GM21528 (cell line): Measurements from ENCODE around the gene SHROOM3.

Source experiments
- ATAC-seq: cut with Tn5 transposase; IDR thresholded peaks from one replicate; pipeline ENCODE4 v1.9.1; 2021; ENCODE audit warnings: mild to moderate bottlenecking, moderate library complexity; ENCODE audit not compliant: unreplicated experiment, low FRiP score

Gene SHROOM3

DNA sequence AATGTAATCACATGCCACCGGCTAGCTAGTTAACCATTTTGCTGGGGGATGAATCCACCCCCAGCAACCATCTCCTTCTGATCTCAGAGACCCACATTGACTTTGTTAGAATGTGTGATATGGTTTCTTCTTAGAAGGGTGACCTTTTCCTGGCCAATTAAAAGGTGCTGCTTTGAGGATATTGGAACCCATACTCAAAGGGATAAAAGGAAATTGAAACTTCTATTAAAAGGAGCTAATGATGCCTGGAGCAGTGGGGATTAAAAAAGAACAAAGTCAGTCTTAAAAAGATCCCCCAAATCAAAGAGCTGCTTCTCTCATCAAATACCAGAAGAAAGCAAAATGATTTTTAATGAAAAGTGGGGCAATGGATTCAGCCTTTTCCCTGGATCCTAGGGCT, 214.1 kb downstream of the SHROOM3 start:
- ATAC-seq = no peak

DNA sequence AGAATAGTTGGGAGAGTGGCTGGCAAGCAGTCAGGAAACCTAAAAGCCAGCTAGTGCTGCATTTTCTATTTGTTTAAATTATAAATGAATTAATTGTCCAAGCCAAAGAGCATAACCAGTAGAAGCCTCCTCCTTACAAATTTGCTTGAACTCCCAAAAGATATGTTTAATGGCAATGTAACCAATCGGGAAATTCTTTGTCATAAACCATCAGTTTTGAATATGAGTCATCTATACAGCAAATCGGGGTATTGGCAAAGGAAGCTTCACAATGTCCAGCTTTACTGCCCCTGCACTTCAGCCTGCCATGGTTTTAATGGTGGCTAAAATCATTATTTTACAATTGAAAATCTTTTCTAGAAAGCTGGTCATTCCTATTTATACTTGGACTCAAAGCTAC, 216.6 kb downstream of the SHROOM3 start:
- ATAC-seq = no peak

DNA sequence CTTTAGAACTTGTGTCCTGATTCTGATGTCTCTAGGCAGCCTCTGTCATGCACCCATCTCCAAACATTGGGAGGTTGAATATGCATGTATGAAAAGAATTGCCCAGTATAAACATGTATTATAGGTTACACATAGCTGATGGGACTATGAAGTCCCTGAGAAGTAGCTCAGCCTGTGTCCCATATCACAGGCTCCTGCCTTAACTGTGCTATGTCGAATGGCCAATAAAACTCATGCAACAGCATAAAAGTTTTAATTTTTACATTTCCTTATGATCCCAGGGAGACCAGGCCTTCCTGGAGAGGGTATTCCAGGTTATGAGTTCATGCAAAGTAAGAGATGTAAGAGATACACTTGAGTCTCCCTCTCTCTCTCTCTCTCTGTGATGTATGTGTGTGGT, 217.4 kb downstream of the SHROOM3 start:
- no peak for ATAC-seq

DNA sequence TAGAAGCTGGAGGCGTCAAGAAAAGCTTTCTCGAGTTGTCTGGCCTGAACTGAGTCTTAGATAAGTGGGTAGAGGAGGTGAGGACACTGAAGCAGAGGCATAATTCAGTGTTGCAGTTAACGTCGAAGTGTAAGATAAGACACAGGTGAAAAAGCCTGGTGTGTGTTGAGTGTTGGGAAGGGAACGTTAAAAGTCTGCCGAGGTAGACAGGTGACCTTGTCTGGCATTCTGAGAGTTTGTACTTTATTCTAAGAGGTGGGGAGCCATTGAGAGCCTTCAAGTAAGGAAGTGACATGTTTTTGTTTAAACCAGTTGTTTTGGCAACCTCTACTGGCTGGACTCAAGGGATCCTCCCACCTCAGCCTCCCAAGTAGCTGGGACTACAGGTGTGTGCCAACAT, 219.1 kb downstream of the SHROOM3 start:
- ATAC-seq = no peak

DNA sequence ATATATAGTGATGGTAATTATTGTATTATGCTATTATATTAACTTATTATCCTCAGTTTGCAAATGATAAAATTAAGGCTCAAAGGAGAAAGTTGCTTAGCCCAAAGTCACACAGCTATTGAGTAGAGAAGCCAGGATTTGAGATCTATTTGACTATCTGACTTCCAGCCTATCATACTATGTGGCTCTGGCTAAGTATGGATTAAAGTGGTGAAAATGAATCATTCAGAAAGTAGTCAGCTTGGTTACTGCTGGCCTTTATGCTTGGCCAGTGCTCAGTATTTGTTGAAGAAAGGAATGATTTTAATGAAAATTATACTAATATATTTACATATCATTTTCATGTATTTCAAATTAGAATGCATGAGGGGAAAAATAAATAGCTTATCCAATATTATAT, 219.8 kb downstream of the SHROOM3 start:
- no peak for ATAC-seq

DNA sequence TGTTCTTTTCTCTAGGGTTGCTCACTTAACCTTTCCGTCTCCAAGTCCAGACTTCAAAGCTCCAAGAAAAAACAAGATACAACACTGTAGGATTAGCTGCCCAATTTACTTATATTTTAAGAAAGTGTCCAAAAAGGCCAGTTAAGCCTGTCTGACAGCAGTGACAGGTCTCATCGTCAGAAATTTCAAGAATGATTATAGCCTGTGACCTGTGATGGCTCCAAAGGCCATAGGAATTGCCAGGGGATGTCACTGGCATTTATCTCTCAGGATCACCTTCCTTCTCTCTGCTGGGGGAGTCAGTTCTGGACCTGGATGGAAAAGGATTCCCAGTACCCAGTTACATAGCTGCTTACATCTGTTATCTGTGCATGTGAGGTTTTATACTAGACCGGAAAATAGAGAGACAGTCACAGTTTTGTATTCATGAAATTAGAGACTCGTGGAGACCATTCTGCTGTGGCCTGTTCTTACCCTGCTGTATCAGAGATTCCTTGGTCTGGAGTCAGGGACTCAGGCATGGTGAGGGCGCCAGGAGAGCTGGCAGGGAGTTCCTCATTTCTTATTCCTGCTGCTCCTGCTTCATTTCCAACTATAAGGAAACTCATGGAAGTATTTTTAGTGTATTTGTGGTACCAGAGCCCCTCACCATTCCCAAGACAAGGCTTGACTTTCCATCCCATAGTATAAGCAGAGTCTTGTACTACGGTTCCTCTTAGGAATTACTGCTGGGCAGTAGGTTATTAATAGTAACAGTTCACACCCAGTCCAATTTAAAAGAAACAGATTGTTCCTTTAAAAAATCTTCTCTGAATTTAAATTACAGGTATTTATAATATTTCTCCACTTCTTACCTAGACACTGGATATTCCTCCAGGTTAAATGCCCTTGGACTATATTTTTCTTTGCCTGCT, 220.8 kb downstream of the SHROOM3 start:
- no peak for ATAC-seq

DNA sequence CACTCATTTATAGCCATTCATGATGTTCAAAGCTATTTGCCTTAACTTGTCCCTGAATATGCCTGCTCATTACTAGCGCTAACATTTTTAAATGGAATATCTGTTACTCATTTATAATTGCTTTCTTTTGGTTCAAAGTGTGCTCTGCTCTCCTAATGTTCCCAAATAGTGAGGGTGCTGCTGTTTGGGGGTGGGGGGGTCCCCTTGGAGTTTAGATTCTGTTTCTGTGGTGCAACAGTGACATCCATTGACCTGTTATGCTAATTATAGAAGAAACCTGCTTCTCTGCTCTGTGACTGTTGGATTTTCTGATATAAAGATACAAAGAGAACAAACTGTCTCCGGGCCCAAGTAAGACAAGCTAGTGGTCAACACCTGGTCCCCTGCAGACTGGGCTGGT, 222.4 kb downstream of the SHROOM3 start:
- no peak for ATAC-seq

DNA sequence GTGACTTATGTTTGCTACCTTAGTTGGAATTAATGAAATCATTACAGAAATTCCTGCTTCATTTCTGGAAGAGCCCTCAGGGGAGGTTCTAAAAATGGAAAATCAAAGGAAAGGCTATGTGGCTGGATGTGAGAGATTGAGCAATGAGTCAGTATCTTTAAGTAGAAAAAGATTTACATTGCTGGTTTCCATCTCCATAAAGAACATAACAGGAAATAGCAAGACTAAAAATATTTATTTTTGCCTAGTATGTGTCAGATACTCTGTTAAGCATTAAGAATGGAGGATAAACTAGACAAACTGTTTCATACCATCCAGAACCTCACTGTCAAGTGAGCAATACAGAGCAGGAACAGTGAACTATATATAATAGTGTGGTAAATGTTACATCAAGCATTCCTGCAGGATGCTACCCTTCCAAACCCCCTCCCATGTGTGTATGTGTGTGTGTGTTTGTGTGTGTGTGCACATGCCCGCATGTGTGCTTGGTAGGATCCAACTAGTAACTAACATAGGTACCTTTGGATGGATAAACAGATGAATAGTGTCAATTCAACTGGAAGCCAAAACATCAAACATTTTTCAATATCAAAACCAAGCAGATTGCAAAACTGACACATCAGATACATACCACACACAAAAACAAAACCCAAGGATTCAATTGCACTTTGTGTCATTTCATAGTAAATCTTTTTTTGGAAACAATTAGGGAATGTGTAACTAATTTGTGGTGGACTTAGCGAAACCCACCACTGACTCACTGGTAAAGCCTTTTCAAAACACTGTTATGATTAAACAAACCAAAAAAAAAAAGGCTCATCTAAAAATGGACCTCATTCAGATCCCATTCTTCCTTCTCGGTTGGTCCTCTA, 223.4 kb downstream of the SHROOM3 start:
- no peak for ATAC-seq

DNA sequence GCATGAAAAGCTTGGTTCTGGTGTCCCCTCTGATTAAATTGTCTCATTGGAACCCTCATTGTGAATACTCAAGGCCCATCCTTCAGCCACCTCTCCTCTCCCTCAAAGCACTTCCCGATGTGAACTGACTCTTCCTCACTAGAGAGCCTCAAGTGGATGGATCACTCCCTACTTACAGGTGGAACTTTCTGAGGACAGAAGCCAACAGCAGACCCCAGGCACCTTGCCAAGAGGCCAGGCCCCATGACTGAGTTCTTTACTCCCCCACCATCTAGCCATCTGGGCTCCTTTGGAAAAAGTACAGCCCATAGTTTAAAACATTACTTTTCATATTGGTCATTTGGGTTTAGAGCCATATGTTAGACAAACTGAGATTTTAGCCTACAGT, 224.1 kb downstream of the SHROOM3 start:
- no peak for ATAC-seq

DNA sequence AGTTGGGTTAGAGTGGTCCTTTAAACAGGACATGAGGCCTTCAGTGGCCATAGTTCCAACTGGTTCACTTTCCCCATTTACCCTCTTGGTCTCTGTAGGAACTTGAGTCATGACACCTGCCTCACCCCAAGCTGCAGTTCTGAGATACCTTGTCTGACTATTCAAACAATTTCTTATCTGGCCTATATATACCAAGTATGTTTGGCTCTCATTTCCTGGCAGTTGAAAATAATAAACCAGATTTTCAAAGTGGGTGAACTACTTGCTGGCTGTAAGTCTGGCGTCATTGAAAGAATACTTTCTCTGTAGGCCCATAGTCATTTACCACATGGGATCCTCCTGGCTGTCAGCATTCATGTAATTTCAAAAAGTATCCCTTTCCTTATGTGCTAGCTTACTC, 228.8 kb downstream of the SHROOM3 start:
- ATAC-seq = no peak

DNA sequence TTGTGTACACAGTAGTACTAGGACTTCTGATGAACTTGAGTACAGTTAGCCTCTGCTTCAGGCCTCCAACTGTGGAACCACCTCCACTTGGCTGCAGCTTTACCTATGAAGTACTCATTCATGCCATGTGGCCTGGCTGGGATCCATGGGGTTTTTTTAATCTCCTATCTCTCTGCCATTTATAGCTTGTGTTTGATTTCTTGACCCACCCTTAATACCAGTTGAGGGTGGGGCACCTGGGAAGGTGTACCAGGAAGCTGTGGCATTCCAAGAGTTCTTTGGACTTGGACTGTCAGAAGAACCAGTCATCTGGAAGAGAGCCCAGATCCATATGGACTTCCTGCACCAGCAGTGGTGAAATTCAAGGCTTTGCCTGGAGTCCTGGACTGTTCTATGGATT, 230.1 kb downstream of the SHROOM3 start:
- ATAC-seq = no peak

DNA sequence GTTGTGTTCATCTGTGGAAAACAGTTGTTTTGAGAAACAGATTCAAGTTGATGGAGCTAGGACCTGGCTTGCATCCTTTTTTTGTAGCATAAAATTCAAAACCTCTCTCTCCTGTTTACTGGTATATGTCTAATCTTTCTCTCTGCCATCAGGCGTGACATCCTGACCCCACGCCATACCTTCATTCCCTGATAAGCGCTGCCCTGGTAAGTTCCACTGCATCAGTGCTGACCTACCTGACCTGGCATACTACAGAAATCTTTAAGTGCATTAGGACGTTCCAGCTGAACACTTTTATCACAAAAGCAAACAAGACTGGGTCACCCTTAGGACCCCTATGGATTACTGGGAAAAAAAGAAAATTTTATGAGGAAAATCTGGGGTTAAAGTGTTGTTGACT, 230.7 kb downstream of the SHROOM3 start:
- ATAC-seq = no peak

DNA sequence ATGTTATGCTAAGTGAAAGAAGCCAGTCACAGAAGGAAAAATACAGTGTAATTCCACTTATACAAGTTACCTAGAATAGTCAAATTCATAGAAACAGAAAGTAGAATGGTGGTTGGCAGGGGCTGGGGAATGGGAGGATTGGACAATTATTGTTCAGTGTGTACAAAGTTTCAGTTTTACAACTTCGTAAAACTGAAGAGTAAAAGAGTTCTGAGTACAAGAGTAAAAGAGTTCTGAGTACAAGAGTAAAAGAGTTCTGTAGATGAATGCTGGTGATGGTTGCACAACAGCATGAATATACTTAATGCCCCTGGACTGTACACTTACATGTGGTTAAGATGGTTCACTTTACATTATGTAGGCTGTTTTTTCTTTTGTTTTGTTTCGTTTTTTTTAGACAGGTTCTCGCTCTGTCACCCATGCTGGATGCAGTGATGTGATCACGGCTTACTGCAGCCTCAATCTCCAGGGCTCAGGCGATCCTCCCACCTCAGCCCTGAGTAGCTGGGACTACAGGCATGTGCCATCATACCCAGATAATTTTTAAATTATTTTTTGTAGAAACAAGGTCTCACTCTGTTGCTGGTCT, 232.0 kb downstream of the SHROOM3 start:
- no peak for ATAC-seq

DNA sequence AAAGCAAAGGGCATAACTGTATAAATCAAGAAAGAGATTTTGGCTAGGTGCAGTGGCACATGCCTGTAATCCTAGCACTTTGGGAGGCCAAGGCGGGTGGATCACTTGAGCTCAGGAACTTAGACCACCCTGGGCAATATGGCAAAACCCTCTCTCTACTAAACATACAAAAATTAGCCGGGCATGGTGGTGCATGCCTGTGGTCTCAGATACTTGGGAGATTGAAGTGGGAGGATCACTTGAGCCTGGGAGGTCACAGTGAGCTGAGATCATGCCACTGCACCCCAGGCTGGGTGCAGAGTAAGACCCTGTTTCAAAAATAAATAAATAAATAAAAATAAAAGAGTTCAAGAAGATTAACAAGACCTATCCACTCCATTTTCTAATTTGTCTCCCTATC, 235.6 kb downstream of the SHROOM3 start:
- no peak for ATAC-seq

DNA sequence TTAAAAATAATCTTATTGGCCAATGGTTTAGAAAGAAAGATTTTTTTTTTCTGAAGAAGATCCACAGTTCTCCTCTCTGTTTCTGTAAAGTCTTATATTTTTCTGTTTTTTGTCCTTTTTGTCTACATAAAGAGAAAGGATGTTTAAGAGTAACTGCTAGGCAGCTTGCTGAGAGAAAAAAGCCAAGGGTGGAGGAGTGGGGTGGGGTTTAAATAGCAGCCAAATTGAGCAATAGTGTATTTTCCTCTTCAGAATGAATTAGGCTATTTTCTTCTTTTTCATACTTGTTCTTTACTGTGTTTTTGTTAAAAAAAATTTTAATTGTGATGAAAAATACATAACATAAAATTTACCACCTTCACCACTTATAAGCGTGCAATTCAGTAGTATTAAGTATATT, 238.3 kb downstream of the SHROOM3 start:
- no peak for ATAC-seq

DNA sequence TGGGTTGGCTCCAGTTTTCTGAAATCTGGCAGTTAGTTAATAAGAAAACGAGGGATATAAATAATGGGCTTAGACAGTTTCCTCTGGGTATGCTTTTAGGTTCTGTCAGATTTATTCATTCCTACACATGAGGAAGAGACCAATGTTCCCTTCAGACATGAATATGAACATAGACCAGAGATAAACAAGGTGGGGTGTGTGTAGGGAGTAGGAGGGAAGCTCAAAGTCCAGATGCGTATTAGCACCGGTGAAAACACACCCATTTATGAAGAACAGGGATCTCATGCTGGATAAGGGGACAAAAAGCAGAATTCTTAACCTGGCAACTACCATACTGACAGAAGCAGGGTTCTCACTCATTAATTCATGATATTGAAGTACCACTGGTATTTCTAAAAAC, 240.0 kb downstream of the SHROOM3 start:
- no peak for ATAC-seq

DNA sequence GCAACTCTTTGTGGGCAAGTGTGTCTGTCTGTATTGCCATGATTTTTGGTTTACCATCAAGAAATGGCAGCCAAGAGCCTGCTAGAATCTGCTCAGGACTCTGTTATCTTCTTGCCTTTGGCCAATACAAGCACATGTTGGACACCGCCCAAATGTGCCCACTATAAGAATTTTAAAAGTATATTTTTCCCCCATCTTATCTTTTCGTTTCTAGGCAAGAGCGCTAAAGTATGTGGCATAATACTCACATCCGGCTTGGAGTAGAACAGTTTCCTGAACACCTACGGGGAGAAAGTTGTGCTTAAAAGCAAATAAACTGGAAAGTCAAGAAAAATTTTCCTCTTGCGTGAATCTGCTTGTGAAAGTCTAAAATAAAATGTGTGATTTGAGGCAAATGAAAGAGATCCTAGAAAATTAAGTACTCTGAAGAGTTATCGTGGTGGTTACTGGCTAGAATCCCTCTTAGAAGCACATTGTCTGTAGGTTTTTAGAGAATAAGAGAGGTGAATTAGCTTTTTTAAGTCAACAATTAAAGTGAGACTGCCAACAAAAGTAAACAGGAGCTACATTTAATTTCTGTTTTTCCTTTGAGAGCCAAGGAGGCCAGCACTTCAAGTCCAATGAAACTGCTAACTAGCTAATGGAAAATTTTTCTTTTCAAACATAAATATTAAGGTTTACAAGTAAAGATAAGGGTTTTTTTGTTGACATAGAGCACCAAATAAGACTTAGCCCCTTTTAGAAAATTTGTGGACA, 242.7 kb downstream of the SHROOM3 start:
- no peak for ATAC-seq

DNA sequence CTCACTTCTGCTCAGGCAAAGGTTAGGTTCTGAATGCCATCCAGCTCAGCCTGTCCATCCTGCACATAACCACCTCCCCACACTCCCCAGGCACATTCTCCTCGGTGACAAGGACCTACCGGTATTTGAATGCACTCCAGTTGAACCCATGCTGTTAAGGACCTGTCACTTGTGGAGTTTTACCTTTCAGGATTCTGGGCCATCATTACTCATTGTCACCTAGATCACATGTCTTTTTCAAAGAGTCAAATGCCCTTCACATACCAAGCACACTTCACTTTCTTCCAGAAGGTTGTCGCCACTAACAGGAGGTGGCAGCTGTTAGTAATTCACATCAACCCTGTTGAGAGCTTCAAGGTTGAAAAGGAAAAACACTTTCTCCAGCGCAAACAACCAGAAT, 244.7 kb downstream of the SHROOM3 start:
- no peak for ATAC-seq

DNA sequence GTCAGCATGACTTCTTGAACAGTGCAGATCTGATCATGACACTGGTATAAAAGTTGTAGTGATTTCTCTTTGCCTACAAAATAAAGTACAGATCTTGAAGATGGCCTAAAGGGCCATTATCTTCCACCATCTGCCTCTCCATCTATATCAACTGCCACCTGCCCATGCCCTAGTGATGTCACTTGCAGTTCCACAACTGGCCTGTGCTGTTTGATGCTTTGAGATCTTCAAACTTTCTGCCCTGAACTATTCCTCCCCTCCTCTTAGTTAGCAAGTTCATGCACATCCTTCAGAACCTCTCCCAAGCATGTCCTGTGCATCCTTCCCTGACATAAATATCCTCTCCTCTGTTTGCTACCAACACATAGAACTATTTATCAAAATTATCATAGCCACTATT, 245.9 kb downstream of the SHROOM3 start:
- no peak for ATAC-seq

DNA sequence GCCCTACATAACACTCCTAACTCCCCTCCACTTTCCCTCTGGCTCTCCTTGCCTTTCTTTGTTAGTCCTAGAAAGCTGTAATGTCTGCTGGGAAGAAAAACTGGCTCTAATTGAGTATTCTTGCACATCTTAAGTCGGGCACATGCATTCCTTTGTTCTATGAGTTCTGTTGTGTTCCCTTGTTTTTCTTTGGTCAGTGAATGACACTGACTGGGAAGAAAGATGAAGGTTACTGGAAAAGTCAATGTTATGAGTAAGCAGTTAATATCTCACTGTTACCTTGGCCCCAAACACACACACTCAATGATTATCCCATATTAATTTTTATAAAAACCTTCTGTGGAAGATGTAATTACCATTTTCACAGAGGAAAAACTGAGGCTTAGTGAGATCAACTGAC, 247.0 kb downstream of the SHROOM3 start:
- ATAC-seq = no peak

DNA sequence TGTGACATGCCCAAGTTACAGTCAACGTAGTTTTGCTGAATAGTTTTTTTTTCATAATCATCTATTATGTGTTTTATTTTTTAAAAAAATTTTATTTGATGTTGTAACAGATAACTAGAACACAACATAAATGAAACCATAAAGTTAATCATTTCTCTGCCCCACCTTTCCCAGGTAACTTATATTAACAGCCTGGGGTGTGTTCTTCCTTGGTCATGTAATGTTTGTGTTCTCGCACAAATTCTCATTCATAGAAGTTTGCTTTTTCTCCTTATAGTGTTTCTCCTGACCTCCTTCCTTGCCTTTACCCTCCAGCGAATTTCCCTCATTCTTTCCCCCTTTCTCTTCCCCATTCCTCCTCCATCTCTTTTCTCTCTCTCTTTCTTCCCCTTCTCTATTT, 248.1 kb downstream of the SHROOM3 start:
- no peak for ATAC-seq
